ENCODE data around the gene F9. TPM values are rescaled to one million over a fixed set of nuclear protein-coding genes. Genes with fewer than 3 reads are reported as not detected.
"Not testable (repeated sequence)": the region's sequence is repeated elsewhere in the genome, so short reads cannot be mapped to it uniquely, and the experiment has no call there.

F9 gene
- polyA plus RNA-seq = not detected

DNA sequence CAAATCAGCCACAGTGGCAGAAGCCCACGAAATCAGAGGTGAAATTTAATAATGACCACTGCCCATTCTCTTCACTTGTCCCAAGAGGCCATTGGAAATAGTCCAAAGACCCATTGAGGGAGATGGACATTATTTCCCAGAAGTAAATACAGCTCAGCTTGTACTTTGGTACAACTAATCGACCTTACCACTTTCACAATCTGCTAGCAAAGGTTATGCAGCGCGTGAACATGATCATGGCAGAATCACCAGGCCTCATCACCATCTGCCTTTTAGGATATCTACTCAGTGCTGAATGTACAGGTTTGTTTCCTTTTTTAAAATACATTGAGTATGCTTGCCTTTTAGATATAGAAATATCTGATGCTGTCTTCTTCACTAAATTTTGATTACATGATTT, at the start of gene F9:
Gene F9, plus strand, starts transcription at position 190 of the 400 bp plus-strand sequence. Its CDS starts 26 bp downstream, at position 216.
- H3K36me3 Mint-ChIP-seq = no peaks in the 10 kb centered on the region
- no peak for DNase-seq
- no peak within 1 kb of the TSS for H3K27ac Mint-ChIP-seq
- H3K27me3 Mint-ChIP-seq (ENCODE audit: low read depth in 3 of 3) = peaks cover 3 to 5% (median 3%) of the 10 kb centered on the region in 3 donors
- no peak within 1 kb of the TSS for H3K4me3 Mint-ChIP-seq
- no peaks in the 10 kb centered on the region for H3K4me1 Mint-ChIP-seq
- peaks cover 0 to 4% (median 0%) of the 10 kb centered on the region in 6 donors for H3K9me3 Mint-ChIP-seq

DNA sequence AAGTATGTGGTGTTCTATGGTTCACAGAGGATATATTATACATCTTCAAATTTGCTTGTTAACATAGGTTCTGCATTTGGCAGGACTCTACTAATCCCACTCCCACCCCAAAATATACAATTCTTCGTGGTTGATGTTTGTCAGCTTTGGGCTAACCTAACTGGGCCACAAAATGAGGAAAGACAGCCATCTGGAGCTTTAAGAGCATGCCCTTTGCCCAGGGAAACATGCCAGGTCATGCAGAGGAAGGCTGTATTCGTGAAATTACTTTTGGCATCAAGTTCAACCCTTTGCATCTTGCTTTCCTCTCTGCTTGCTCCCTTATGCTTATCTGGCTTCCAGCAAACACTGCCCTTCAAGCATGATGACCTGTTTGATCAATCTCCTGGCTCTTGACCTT, 46.8 kb upstream of the F9 start:
- Mint-ChIP-seq H3K4me3 (no peak overlapping the region), H3K27ac (no peak overlapping the region), H3K4me1 (no peaks in the 10 kb centered on the region), H3K36me3 (no peaks in the 10 kb centered on the region), H3K27me3 (ENCODE audit: low read depth in 3 of 3) (peaks cover 0 to 9% (median 3%) of the 10 kb centered on the region in 3 donors), H3K9me3 (peaks cover 0 to 1% (median 0%) of the 10 kb centered on the region in 6 donors)
- no peak for DNase-seq

DNA sequence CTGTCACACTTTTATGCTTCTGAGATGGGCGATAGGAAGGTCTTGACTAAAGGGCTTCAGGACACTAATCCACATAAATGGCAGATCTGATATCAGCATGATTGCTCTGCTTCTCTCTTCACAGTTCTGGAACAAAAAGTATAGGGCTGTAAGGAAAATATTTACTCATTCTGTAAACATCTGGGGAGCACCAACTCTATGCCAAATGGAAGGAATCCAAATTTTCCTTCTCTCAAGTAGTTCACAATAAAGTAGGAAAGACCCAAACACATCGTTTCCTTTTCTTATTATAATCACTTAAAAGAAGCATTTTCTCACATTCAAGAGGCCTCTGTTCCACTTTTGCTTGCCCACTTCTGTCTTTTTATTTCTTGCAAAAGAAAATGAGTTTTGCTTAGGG, 45.9 kb upstream of the F9 start:
- Mint-ChIP-seq H3K4me3 (no peak overlapping the region), H3K27ac (no peak overlapping the region), H3K4me1 (no peaks in the 10 kb centered on the region), H3K27me3 (ENCODE audit: low read depth in 3 of 3) (peaks cover 0 to 9% (median 3%) of the 10 kb centered on the region in 3 donors), H3K9me3 (peaks cover 0 to 2% (median 0%) of the 10 kb centered on the region in 6 donors), H3K36me3 (no peaks in the 10 kb centered on the region)
- no peak for DNase-seq

DNA sequence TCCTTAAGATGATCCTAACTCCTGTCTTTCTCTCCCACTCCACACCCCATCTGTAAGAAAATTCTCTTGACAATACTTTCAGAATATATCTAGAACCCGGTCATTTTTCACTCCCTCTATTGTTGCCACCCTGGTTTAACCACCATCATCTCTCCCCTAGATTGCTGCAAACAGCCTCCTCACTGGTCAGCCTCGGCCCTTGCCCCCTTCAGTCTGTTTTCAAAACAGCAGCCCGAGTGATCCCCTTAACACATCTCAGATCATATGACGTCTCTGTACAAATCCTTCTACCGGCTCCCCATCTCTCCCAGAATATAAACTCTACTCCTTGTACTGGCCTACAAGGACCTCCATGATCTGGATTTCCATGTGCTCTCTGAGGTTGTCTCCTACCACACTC, 35.2 kb upstream of the F9 start:
- Mint-ChIP-seq H3K4me1 (peaks cover 2 to 7% of the 10 kb centered on the region in 2 donors), H3K9me3 (peaks cover 0 to 1% (median 0%) of the 10 kb centered on the region in 6 donors)

DNA sequence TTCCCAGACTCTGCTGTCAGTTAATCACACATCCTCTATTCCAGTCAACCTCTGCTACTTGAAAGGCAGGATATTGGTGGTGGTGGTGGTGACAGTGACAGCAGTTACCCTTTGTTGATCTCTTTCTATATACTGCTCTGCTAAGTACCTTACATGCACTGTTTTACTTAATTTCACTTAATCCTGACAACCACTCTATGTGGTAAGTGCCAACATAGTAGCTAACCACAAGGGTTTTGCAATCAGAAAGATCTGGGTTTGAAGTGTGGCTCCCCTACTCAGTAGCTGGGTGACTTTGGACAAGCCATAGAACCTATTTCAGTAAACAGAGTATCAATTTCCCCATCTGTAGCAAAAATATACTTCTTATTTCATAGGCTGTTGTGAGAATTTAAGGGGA, 24.2 kb upstream of the F9 start:
- Mint-ChIP-seq H3K4me1 (peaks cover 0 to 11% of the 10 kb centered on the region in 2 donors), H3K9me3 (no peaks in the 10 kb centered on the region), H3K27ac (no peak overlapping the region), H3K4me3 (peak overlapping the region in 1 of 5 donors; percentile 17), H3K36me3 (no peaks in the 10 kb centered on the region), H3K27me3 (ENCODE audit: low read depth in 3 of 3) (peaks cover 1 to 4% (median 2%) of the 10 kb centered on the region in 3 donors)
- DNase-seq = no peak

More for the DNA sequence above, 35.2 kb upstream of the F9 start:
- no peaks in the 10 kb centered on the region for H3K36me3 Mint-ChIP-seq
- no peak overlapping the region for H3K4me3 Mint-ChIP-seq
- no peak for DNase-seq
- peaks cover 2 to 5% (median 4%) of the 10 kb centered on the region in 3 donors for H3K27me3 Mint-ChIP-seq (ENCODE audit: low read depth in 3 of 3)
- no peak overlapping the region for H3K27ac Mint-ChIP-seq

- Mint-ChIP-seq H3K9me3 (no peaks in the 10 kb centered on the region), H3K27me3 (ENCODE audit: low read depth in 3 of 3) (peaks cover 0 to 2% (median 2%) of the 10 kb centered on the region in 3 donors), H3K4me1 (peaks cover 0 to 11% of the 10 kb centered on the region in 2 donors), H3K27ac (no peak overlapping the region), H3K36me3 (no peaks in the 10 kb centered on the region), H3K4me3 (no peak overlapping the region)
- no peak for DNase-seq
Measured at GRCh38 chrX:139508099-139508498, 22.4 kb upstream of the F9 start.

DNA sequence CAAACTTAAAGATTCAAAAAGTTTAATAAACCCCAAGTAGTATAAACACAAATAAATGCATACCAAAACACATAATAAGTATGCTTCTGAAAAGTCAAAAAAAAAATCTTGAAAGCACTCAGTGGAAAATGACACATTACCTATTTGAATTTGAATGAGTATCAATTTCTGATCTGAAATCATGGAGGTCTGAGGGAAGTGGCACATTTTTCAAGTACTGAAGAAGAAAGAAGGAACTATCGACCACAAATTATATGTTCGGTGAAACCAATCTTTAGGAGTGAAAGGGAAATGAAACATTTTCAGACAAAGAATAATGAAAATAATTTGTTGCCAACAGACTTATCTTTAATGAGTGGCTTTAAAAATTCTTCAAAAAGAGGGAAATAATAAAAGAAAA, 12.1 kb upstream of the F9 start:
- DNase-seq = no peak
- no peaks in the 10 kb centered on the region for H3K36me3 Mint-ChIP-seq
- H3K27me3 Mint-ChIP-seq (ENCODE audit: low read depth in 3 of 3) = peaks cover 0 to 15% (median 3%) of the 10 kb centered on the region in 3 donors
- peaks cover 0 to 4% (median 0%) of the 10 kb centered on the region in 6 donors for H3K9me3 Mint-ChIP-seq
- no peaks in the 10 kb centered on the region for H3K4me1 Mint-ChIP-seq
- no peak overlapping the region for H3K27ac Mint-ChIP-seq
- no peak overlapping the region for H3K4me3 Mint-ChIP-seq

GRCh38 chrX:139528829-139529228, 1.7 kb upstream of the F9 start:
- DNase-seq; H3K4me1 Mint-ChIP-seq; H3K36me3 Mint-ChIP-seq; H3K27me3 Mint-ChIP-seq (ENCODE audit: low read depth in 3 of 3); H3K4me3 Mint-ChIP-seq; H3K27ac Mint-ChIP-seq; H3K9me3 Mint-ChIP-seq: not testable (repeated sequence)

GRCh38 chrX:139532834-139533233, 2.3 kb downstream of the F9 start:
- H3K27me3 Mint-ChIP-seq (ENCODE audit: low read depth in 3 of 3) = peaks cover 3% of the 10 kb centered on the region in 3 donors
- peaks cover 0 to 4% (median 0%) of the 10 kb centered on the region in 6 donors for H3K9me3 Mint-ChIP-seq
- no peak overlapping the region for H3K27ac Mint-ChIP-seq
- H3K4me1 Mint-ChIP-seq = no peaks in the 10 kb centered on the region
- DNase-seq = no peak
- no peaks in the 10 kb centered on the region for H3K36me3 Mint-ChIP-seq
- H3K4me3 Mint-ChIP-seq = no peak overlapping the region

DNA sequence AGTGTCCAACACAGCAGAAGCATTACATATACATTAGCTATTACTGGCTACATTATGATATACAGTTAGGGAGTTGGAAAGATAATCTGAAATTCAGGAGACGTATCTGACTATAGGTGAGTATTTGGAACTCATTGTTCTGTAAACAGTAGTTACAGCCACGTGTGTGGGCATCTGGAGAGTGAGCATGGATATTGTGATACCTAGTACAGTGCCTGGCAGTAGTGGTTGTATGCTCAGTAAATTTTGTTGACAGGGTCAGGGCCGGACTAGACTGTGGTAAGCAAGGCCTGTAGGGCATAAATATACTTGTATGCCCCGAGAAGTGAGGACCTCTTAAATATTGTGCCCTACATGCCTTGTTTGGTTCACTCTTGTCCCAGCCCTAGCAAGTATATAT, 2.9 kb downstream of the F9 start:
- peaks cover 0 to 4% (median 0%) of the 10 kb centered on the region in 6 donors for H3K9me3 Mint-ChIP-seq
- no peak overlapping the region for H3K27ac Mint-ChIP-seq
- no peak overlapping the region for H3K4me3 Mint-ChIP-seq
- peaks cover 3 to 5% (median 4%) of the 10 kb centered on the region in 3 donors for H3K27me3 Mint-ChIP-seq (ENCODE audit: low read depth in 3 of 3)
- no peaks in the 10 kb centered on the region for H3K36me3 Mint-ChIP-seq
- no peak for DNase-seq
- H3K4me1 Mint-ChIP-seq = no peaks in the 10 kb centered on the region

- no peak for DNase-seq
- Mint-ChIP-seq H3K4me3 (no peak overlapping the region), H3K36me3 (no peaks in the 10 kb centered on the region), H3K27me3 (ENCODE audit: low read depth in 3 of 3) (peaks cover 1 to 8% (median 2%) of the 10 kb centered on the region in 3 donors), H3K9me3 (peaks cover 0 to 4% (median 0%) of the 10 kb centered on the region in 6 donors), H3K27ac (no peak overlapping the region), H3K4me1 (no peaks in the 10 kb centered on the region)
Measured at GRCh38 chrX:139538907-139539790, 8.6 kb downstream of the F9 start.

- Mint-ChIP-seq H3K27ac (no peak overlapping the region), H3K9me3 (no peaks in the 10 kb centered on the region), H3K36me3 (no peaks in the 10 kb centered on the region), H3K27me3 (ENCODE audit: low read depth in 3 of 3) (peaks cover 1 to 7% (median 2%) of the 10 kb centered on the region in 3 donors), H3K4me1 (no peaks in the 10 kb centered on the region), H3K4me3 (no peak overlapping the region)
- no peak for DNase-seq
Measured at GRCh38 chrX:139542652-139543051, 12.1 kb downstream of the F9 start.

DNA sequence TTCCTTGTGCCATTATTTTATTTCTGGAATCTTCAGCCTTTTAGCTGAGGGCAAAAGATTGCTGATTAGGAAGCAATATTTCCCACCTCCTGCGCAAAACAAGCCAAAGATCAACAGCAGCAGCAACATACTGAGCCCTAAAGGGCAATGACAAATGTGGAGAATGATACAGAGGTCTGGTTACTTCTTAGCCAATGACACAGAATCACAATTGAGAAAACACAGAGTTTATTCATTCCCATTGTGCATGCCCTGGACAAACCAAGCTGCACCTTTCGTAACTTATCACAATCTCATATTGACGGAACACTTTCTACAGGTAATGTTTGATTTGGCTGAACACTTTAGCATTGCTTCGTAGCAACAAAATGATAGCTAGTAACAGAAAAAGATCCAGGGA, 13.4 kb downstream of the F9 start:
- H3K4me3 Mint-ChIP-seq = no peak overlapping the region

DNA sequence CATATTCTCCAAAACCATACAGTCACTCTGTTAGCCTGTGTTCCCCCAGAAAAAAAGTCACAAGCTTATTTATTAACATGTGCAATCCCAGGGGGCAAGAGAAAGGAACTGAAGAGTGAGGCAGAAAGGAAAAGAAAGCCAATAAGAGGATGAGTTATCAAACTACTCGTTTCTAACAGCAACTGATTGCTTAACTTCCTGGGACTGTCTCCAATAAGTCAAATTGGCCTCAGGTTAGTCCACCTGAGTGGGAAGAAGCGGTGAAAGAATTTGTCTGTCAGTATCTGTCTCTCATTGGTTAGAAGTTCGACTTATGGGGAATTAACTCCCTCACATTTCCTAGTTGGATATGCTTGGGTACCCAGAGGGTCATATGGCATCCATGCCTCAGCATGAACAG, 14.1 kb downstream of the F9 start:
- Mint-ChIP-seq H3K4me3 (no peak overlapping the region), H3K27ac (no peak overlapping the region), H3K36me3 (no peaks in the 10 kb centered on the region), H3K9me3 (no peaks in the 10 kb centered on the region), H3K27me3 (ENCODE audit: low read depth in 3 of 3) (peaks cover 0 to 7% (median 0%) of the 10 kb centered on the region in 3 donors), H3K4me1 (no peaks in the 10 kb centered on the region)
- DNase-seq = no peak

More for the DNA sequence above, 13.4 kb downstream of the F9 start:
- no peaks in the 10 kb centered on the region for H3K4me1 Mint-ChIP-seq
- DNase-seq = no peak
- peaks cover 0 to 7% (median 0%) of the 10 kb centered on the region in 3 donors for H3K27me3 Mint-ChIP-seq (ENCODE audit: low read depth in 3 of 3)
- no peak overlapping the region for H3K27ac Mint-ChIP-seq
- no peaks in the 10 kb centered on the region for H3K9me3 Mint-ChIP-seq
- H3K36me3 Mint-ChIP-seq = no peaks in the 10 kb centered on the region

Measured in immature natural killer cell (primary cell).